ENCODE results near the gene RNLS. TPM values are rescaled to one million over a fixed set of nuclear protein-coding genes. Genes with fewer than 3 reads are reported as not detected.

The RNLS gene
- total RNA-seq, 1 donor from 2014 or later: 1.2 TPM

DNA sequence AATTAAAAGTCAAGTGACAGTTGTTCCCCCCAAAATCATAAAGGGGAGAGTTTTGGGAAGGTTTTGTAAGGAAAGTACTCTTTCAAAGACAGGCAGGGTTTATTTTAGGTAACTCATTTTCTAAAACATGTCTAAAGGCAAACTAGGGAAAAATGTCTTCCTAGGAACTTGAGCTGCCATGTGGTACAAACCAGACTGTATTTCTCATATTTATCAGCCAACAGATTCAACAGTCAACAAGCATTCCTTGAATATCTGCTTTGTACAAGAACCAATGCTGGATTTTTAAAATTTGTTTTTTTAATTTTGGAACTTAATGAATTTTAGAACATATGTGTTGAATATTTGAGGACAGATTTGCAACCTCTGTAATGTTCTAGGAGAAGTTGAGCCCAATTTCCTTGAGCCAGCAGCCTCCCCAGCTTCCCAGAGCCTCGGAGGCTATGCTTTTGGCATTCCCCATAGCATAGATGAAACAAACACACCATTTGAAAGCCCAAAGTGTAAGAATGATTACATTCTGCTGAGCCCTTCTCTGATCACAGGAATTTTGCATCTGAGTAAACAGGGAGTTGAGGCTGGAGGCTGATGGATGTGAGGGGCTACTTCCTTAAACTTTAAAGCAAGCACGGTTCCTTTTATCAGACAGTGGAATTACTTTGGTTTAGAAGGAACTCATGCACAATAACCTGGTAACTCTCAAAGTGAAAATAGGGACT is 345.1 kb downstream of the RNLS start:
- intact Hi-C loops (cut with micrococcal nuclease): no loop called here

- intact Hi-C loops (cut with micrococcal nuclease): no loop called here
Measured at GRCh38 chr10:88236121-88236743, 346.9 kb downstream of the RNLS start.

DNA sequence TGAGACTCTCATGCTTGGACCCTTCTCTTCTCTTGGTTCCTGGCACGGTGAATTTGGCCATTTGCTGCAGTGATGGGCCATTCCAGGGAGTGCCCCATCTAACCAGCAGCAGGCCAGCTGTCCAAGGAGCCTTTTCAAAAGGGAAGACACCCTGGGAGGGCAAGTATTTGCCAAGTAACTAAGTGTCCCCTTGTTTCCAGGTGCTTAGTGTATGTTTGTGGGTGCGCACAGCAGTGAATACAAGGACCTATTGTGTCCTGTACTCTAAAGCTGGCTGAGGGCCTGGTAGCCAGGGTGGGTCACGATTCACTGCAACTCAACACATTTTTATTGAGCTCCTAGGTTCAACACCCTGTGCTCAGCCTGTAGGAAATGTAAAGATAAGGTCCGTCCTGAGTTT is 348.8 kb downstream of the RNLS start:
- intact Hi-C loops (cut with micrococcal nuclease): no loop called here

GRCh38 chr10:88233870-88234269 is 349.2 kb downstream of the RNLS start:
- intact Hi-C loops (cut with micrococcal nuclease): no loop called here

GRCh38 chr10:88232983-88233543 is 350.1 kb downstream of the RNLS start:
- intact Hi-C loops (cut with micrococcal nuclease): no loop called here

- intact Hi-C loops (cut with micrococcal nuclease): no loop called here
Measured at GRCh38 chr10:88232029-88232895, 350.9 kb downstream of the RNLS start.

- intact Hi-C loops (cut with micrococcal nuclease): no loop called here
Measured at GRCh38 chr10:88230251-88230650, 352.9 kb downstream of the RNLS start.

GRCh38 chr10:88228130-88228529 is 355.0 kb downstream of the RNLS start:
- intact Hi-C loops (cut with micrococcal nuclease): no loop called here

DNA sequence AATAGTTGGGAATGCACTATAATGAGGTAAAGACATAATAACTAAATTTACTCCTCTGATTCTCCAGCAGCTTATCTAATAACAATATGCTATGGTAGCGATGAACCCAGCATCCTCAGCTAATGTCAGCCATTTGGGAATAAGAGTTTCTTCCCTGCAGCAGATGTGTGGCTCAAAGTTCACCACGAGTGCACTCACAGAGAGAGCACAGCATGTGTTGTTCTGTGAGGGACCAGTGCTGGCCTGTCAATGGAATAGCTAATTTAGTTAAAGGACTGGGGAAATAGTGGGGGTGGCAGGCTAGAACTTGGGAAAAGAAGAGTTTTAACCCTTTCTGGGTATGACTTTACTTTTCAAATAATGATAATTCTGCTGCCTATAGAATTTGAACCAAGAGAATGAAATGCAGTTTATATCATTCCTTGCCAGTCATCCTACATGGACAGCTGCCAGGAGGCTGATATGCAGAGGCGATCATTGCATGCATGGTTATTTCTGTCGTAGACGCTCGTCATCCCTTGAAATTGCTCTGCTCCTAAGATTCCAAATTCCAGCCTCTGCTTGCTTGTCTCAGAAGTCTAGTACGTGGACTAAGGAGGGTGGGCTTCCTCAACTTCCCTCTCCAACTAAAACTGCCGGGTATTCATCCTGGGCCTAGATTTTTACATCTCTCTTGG is 355.6 kb downstream of the RNLS start:
- intact Hi-C loops (cut with micrococcal nuclease): no loop called here

DNA sequence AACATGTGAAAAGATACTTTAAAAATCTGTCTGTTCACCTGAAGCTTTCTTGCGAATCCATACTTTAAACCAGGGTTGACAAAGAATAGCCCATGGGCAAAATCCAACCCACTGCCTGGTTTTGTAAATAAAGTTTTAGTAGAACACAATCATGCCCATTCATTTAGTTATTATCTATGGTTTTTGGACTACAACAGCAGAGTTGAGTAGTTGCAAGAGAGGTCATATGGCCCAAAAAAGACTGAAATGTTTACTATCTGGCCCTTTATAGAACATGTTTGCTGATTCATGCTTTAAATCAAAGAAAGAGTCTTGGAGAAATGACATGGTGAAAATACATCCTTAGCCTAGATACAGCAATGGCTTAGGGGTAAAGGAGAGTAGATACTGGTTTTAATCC is 356.2 kb downstream of the RNLS start:
- intact Hi-C loops (cut with micrococcal nuclease): no loop called here

DNA sequence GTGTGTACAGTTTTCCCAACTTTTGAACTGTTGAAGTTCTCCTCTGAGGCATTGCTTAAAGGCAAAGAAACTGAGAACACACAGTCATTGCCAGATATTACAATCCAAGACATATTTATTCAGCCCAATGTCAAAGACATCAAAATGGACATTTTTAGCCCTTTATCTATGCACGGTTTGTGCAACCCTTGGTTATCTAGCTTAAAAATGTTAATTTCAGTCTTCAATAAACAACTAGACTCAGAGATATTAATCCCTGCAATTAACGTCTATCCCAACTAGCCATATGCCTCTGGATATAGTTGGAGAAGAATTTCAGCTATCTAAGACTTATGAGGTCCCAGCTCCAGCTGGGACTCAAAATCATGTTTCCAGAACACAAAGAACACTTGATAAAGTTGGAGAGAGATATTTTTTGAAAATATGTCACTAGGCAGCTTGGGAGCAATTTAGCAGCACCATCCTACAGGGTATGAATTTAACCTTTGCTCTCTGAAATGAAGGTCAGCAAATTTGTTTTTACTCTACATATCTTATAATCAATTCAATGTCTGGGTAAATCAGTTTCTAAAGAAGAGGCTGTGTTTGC is 357.0 kb downstream of the RNLS start:
- intact Hi-C loops (cut with micrococcal nuclease): no loop called here

Other genes with a start within 250 kb of the RNLS start
- 0.18 TPM in 1 of 2 replicates, not detected in the other for gene LIPJ, start 3.4 kb upstream of the RNLS start, total RNA-seq
- gene LIPF, start 81.1 kb upstream of the RNLS start, total RNA-seq: not detected in 2 replicates
- gene LIPK, start 122.9 kb upstream of the RNLS start, total RNA-seq: not detected in 2 replicates
- not detected in 2 replicates for gene LIPN, start 176.7 kb upstream of the RNLS start, total RNA-seq
- gene LIPM, start 219.4 kb upstream of the RNLS start, total RNA-seq: not detected in 2 replicates